Activated naive CD4-positive, alpha-beta T cell treated with anti-CD3 and anti-CD28 coated beads, Interleukin-2, amount 50 U/mL, for 72 hours (primary cell): Measurements from ENCODE around the gene DKK1. TPM values are rescaled to one million over a fixed set of nuclear protein-coding genes. Genes with fewer than 3 reads are reported as not detected.

Source experiments
- ATAC-seq, 2 donors: fragments of 150-1000 bp; cut with Tn5 transposase; 2 replicates each; pipeline ENCODE4 v1.10.0; 2021; ENCODE audit warnings: mild to moderate bottlenecking in 2 of 2, moderate library complexity in 2 of 2
- DNase-seq, 2 donors: peaks; one replicate each; pipeline ENCODE4 v3.0.0; 2021 to 2022; ENCODE audit warnings: low spot score in 2 of 2
- H3K27ac Mint-ChIP-seq, 2 donors: one replicate each; pipeline ENCODE4 v1.8.0; 2022; ENCODE audit warnings: mild to moderate bottlenecking in 2 of 2, mixed read lengths in 2 of 2
- H3K36me3 Mint-ChIP-seq, 2 donors: one replicate each; pipeline ENCODE4 v1.8.0; 2022; ENCODE audit warnings: mixed read lengths in 2 of 2
- H3K9me3 Mint-ChIP-seq, 2 donors: one replicate each; pipeline ENCODE4 v1.8.0; 2022; ENCODE audit warnings: mixed read lengths in 2 of 2
- total RNA-seq, 2 donors: library from RNA; stranded (reverse); gene quantifications; one replicate each; pipeline ENCODE4 v1.2.3, GENCODE V29; 2022

Gene DKK1, protein sequence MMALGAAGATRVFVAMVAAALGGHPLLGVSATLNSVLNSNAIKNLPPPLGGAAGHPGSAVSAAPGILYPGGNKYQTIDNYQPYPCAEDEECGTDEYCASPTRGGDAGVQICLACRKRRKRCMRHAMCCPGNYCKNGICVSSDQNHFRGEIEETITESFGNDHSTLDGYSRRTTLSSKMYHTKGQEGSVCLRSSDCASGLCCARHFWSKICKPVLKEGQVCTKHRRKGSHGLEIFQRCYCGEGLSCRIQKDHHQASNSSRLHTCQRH
- total RNA-seq = not detected

DNA sequence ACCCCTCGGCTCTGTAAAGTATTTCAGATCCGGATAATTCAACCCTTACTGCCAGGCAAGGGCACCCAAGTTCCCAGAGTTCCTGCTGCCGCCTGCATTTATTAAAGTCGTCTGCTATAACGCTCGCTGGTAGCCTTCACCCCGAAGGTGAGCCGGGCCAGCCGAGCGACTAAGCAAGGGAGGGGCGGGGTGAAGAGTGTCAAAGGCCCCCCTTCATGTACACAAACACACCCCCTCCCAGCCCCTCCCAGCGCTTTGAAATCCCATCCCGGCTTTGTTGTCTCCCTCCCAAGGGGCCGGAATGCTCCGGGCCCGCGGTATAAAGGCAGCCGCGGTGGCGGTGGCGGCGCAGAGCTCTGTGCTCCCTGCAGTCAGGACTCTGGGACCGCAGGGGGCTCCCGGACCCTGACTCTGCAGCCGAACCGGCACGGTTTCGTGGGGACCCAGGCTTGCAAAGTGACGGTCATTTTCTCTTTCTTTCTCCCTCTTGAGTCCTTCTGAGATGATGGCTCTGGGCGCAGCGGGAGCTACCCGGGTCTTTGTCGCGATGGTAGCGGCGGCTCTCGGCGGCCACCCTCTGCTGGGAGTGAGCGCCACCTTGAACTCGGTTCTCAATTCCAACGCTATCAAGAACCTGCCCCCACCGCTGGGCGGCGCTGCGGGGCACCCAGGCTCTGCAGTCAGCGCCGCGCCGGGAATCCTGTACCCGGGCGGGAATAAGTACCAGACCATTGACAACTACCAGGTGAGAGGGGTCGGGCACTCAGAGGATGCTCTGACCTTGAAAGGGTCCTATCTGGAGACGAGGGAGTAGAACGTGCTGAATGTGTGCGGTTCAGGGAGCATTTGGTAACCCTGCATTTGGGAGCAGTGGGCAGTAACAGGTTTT lies at the start of gene DKK1:
Gene DKK1, plus strand, starts transcription at position 349 of the 889 bp plus-strand sequence. Its CDS starts 154 bp downstream, at position 503.
- H3K9me3 Mint-ChIP-seq = peaks cover 4 to 5% of the 10 kb centered on the region in 2 donors
- no peak within 1 kb of the TSS for H3K27ac Mint-ChIP-seq
- ATAC-seq (peak in 1 of 2 donors; percentile 66), DNase-seq (peak in 1 of 2 donors; percentile 39)
- H3K36me3 Mint-ChIP-seq = peaks cover 15 to 21% of the 10 kb centered on the region in 2 donors

DNA sequence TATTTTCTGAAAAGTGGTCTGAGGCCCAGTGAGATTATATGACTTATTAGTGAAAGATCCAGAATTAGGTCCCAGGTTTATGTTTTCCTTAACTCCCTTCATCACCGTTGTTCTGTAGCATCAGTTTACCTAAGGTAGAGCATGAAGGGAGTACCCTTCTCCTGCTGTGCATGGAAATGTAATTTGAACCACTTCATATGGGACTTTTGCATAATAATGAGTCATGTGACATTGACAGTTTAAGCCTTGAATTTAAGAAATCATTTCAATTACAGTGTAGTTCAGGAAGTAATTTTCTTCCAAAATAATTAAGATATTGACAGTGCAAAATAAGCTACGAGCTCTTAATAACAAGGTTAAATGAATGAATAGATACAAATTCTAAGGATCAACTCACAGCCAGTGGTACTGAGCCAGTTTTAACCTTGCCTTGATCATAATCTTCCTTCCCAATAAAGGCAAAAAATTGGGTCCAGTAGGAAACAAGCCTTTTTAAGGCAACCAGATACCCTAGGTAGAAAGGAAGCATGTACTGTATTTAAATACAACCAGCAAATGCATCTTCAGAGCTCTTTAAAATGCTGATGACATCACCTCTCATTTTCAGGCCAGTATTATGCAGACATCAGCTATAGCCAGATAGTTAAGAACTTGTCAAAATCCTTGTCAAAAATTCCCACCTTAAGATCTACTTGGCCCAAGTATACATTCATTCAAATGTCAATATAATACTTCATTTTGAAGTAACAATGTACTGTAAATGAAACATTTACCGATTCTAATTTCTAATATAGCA lies 48.8 kb upstream of the DKK1 start:
- Mint-ChIP-seq H3K9me3 (no peaks in the 10 kb centered on the region), H3K27ac (no peak overlapping the region), H3K36me3 (no peaks in the 10 kb centered on the region)
- ATAC-seq = no peak
- DNase-seq = no peak

DNA sequence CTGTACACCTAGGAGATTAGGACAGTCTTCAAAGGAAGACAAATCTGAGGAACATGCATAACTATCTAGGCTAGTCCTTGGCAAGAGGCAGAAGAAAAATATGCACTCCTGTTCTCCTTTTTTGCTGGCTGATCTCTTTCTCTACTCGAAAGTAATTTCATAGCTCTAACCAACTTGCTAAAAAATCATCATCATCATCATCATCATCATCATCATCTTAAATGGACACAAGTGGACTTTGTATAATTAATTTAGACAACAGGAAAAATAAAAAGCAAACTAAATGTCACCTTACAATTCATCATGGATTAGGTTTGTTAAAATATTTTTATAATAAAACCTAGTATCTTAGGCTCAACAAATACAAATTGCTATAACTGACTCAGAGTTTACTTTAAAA lies 47.2 kb upstream of the DKK1 start:
- H3K36me3 Mint-ChIP-seq = no peaks in the 10 kb centered on the region
- no peak overlapping the region for H3K27ac Mint-ChIP-seq
- no peaks in the 10 kb centered on the region for H3K9me3 Mint-ChIP-seq
- ATAC-seq (no peak), DNase-seq (no peak)

DNA sequence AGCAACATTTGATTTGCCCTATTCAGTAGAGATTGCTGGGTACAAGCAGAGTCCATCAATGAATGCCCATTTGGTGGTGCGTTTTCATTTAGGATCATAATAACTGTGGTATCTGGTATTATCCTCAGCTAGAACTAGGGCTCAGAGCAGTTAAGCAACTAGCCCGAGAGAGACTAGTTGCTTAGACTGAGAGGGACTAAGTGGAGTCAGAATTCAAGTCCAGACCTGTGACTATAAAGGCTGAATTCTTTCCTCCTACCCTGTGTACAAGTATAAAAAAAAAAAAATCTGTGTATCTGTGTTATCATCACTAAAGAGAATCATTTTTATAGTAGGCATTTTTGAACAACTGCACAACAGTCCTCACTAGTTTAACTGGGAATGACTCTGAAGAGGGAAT lies 45.3 kb upstream of the DKK1 start:
- Mint-ChIP-seq H3K36me3 (no peaks in the 10 kb centered on the region), H3K27ac (no peak overlapping the region), H3K9me3 (no peaks in the 10 kb centered on the region)
- DNase-seq (no peak), ATAC-seq (no peak)

DNA sequence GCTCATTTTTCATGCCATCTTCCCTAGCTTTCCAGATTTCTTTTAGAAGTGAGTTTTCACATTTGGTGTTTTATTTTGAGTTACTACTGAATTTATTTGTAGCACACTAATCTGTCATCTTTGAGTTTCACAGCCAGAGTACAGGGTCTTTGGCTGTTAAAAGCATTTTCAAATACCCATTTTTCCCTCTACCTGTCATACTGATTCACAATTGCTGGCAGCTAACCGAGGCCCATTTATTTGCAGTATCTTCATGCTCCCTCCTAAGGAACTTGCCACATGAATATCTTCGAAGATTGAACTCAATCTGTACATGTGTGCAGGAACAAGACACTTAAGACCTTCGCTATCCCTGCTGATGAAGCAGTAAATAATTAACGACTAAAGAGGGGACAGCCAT lies 44.8 kb upstream of the DKK1 start:
- ATAC-seq = no peak
- DNase-seq = no peak
- Mint-ChIP-seq H3K9me3 (no peaks in the 10 kb centered on the region), H3K36me3 (no peaks in the 10 kb centered on the region), H3K27ac (no peak overlapping the region)

DNA sequence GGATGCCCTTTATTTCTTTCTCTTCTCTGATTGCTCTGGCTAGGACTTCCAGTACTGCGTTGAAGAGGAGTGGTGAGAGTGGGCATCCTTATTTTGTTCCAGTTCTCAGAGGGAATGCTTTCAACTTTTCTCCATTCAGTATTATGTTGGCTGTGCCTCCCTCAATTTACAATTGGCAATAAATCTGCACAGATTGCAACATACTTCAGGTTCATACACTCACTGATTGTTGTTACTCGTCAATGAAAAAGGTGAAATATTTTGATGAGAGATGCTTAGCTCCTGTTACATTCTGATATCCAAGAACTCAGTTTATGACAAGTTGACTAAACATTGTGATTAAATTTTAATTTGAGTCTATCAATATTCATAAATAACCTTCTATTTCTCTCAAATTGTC lies 37.9 kb upstream of the DKK1 start:
- DNase-seq (no peak), ATAC-seq (no peak)

DNA sequence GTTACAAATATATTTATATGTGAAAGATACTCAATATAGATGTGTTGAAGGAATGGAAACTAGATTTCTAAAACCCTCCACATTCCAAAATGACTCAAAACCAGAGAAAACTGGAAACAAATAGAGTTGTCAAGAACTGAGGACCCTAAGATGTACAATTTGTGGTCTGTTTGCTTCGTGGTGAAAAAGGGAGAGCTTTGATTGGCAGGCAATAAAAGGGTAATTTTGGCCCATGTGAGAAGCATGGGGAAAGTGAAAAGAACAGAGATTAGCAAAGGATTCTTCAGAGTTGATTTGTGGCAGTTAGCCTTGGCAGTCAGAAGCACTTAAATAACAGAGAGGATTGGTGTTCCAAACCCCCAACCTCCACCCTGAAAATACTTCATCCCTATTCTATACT lies 37.1 kb upstream of the DKK1 start:
- DNase-seq = no peak
- Mint-ChIP-seq H3K36me3 (no peaks in the 10 kb centered on the region), H3K9me3 (peaks cover 3 to 4% of the 10 kb centered on the region in 2 donors), H3K27ac (no peak overlapping the region)
- ATAC-seq = no peak

More for the DNA sequence above, 37.9 kb upstream of the DKK1 start:
- no peak overlapping the region for H3K27ac Mint-ChIP-seq
- H3K9me3 Mint-ChIP-seq = peaks cover 3 to 4% of the 10 kb centered on the region in 2 donors
- H3K36me3 Mint-ChIP-seq = no peaks in the 10 kb centered on the region

DNA sequence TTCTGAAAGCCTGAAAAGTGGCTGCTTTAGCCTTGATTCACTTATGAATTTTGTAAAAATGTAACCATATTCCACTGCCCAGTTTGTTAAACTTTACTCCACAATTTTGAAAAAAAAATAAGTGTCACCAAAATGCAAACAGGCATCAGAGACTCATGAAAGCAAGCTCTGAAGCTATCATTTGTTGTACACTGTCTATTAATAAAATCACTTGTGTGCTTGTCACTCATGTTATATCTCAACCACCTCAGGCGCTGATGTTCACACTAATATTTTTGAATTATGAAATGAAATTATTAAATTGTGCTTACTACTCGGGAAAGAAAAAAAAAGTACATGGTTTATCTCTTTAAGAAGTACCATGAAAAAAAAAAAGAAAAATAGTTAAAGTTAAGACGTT lies 34.5 kb upstream of the DKK1 start:
- DNase-seq (no peak), ATAC-seq (no peak)
- no peak overlapping the region for H3K27ac Mint-ChIP-seq
- no peaks in the 10 kb centered on the region for H3K36me3 Mint-ChIP-seq
- H3K9me3 Mint-ChIP-seq = peaks cover 9 to 12% of the 10 kb centered on the region in 2 donors

DNA sequence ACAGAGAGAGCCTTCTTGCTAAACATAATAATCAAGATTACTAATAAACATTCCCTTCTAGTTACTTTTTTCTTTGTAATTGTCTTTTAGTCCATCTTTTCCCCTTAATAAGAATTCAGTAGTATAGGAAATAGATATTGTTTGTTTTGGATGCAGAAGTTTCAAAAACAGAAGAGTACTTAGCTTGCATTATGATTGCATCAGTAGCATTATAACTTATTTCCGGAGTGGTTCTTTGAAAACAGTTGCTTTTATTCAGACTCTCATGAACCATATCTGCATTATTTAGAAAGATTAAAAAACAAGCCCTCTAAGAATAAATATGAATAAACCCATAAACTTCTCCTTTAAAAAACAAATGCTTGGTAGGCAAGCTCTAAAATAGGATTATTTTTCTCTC lies 34.0 kb upstream of the DKK1 start:
- DNase-seq (no peak), ATAC-seq (no peak)
- Mint-ChIP-seq H3K36me3 (no peaks in the 10 kb centered on the region), H3K9me3 (peaks cover 9 to 13% of the 10 kb centered on the region in 2 donors), H3K27ac (no peak overlapping the region)

DNA sequence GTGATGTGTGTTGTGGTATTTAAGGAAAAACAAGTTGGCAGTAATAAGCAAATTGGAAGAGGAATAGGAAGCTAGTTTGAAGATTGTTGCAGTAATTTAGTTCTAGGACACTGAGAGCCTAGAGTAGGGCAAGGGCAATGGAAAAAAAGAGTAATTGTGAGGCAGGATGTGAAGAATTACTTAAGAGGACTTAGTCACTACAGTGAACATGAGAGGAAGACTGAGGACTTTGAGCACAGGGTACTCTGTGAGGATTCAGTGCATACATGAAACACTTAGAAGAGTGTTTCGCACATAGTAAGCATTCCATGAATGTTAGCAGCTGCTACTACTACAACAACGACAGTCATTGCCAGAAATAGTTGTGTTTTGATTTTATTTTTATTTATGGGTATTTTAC lies 30.9 kb upstream of the DKK1 start:
- no peak for ATAC-seq
- Mint-ChIP-seq H3K36me3 (no peaks in the 10 kb centered on the region), H3K27ac (no peak overlapping the region), H3K9me3 (peaks cover 5 to 9% of the 10 kb centered on the region in 2 donors)
- DNase-seq = no peak

DNA sequence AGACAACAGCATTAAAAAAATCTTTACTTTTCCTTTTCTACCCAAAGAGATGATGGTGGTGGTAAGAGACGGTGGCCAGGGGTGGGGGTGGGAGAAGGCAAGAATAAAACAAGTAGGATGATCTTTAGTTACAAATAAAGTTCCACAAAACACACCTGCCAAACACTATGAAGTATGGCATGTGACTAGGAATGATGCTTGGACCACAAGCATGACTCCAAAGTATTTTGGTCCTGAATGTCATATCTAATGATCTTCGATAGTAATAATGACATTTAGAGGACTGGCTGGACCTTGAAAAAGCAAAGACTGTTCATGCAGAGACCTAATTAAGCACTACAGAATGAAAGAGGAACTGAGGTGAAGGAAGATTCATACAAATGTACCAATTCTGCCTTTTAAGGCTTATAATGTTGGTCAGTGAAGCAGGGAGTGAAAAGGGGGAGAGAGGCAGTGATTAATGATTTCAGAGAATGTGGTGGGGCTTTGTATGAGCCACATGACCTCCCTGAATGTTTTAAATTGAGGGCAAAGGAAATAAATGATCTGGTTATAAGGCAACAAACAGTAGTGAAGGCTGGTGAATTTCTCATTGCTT lies 29.6 kb upstream of the DKK1 start:
- Mint-ChIP-seq H3K27ac (no peak overlapping the region), H3K36me3 (no peaks in the 10 kb centered on the region), H3K9me3 (peaks cover 5 to 9% of the 10 kb centered on the region in 2 donors)
- ATAC-seq = no peak
- no peak for DNase-seq

DNA sequence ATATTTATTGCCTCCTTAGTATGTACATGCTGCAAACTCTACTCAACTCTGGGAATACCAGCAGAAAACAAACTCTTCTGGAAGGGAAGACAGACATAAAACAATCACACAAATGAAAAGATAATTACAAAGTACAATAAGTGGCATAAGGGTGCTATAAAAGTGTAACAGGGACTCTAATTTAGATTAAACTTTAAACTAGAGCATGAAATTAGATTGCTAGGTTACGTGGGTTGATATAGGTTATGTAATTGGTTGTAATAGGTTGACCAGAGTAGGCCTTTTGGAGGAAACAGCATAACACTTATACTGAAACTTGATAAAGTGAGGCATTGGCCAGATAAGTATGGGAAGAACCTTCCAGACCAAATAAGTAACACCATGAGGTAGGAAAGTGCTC lies 26.2 kb upstream of the DKK1 start:
- no peak for ATAC-seq
- no peaks in the 10 kb centered on the region for H3K36me3 Mint-ChIP-seq
- H3K27ac Mint-ChIP-seq = no peak overlapping the region
- DNase-seq = no peak
- H3K9me3 Mint-ChIP-seq = peaks cover 3 to 6% of the 10 kb centered on the region in 2 donors

DNA sequence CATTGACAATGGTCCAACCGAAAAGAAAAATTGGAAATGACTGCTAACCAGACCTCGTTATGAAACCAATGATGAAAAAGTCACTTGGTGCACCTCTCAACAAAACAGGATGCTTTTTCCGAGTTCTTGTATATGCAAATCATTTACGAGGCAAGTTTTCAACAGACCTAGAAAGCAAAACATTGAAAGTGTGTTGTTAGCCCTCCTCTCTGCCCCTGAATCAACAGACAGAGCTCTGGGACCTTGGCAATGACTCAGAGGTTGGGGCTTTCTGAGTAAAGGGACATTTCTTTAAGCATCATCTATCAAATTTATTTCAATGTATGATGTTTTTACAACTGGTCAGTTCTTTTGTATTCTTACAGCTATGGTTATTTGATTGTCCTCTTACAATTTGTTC lies 16.3 kb upstream of the DKK1 start:
- ATAC-seq (no peak), DNase-seq (no peak)
- Mint-ChIP-seq H3K27ac (no peak overlapping the region), H3K36me3 (no peaks in the 10 kb centered on the region), H3K9me3 (peaks cover 0 to 10% of the 10 kb centered on the region in 2 donors)

DNA sequence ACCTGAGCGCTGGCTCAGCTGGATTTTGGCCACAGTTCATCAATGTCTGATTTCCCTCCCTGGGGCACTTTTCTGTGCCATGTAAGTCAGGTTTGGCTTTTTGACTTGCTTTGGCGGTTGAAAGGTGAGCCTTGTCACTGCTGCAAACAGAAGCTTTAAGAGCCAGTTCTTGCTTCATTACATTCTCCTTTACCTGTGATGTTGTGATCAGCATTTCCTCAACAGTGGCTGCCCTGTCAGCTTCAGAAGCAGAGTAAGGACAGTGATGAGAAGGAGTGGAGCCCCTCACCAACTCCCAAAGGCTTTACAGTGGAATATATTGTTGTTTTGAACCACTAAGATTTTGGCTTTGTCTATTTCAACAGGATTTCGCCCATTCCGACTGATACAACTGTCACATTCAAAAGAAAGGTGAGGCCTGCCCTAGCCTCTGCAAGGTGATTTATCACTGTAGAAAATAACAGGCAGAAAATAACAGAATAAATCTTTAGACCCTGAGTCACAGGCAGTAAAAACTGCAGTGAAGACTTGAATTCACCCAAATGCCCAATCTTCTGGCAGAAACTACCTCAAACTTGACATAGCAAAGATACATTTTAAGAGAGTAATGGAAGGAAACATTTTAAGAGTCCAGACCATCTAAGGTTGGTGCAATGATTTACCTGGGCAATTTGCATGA lies 13.3 kb upstream of the DKK1 start:
- DNase-seq = no peak
- no peak for ATAC-seq
- Mint-ChIP-seq H3K9me3 (peaks cover 0 to 10% of the 10 kb centered on the region in 2 donors), H3K27ac (no peak overlapping the region), H3K36me3 (no peaks in the 10 kb centered on the region)

DNA sequence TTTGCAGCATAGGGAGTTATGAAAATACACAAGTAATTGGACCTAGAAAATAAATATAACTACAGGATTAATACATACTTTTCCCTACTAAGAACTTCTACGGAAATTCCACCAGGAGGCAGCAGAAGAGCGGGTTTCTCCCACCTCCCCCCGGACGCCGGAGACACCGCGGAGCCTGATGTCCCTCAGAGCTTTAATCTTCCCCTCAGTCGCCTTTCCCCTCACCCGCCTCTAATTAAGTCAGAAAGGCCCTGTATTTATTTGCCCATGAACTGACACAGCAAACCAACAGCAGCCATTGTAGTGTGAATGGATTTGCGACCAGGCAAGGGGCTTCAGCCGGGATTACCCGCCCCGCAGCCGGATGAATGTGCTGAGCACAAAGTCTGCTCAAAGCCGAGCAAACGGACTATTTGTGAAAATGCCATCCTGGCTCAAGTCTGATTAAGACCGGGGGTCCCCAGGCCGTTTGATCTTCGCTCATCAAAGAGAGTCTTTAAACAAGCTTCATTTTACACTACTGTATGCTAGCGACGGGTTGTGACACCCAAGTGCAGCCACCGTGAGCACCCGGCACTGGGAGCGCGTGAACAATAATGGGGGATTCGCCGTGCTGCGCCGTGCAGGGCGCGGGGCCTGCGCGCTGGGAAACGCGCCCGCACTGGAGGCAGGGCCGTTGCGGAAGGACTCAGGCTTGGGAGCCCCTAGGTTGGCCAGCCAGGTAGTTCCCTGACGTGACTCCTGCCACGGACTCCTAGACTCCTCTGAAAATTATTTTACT lies 5.6 kb upstream of the DKK1 start:
- Mint-ChIP-seq H3K9me3 (peaks cover 0 to 4% of the 10 kb centered on the region in 2 donors), H3K27ac (no peak overlapping the region), H3K36me3 (peaks cover 7 to 10% of the 10 kb centered on the region in 2 donors)
- ATAC-seq (peak in 1 of 2 donors; percentile 50), DNase-seq (peak in 1 of 2 donors; percentile 6)

DNA sequence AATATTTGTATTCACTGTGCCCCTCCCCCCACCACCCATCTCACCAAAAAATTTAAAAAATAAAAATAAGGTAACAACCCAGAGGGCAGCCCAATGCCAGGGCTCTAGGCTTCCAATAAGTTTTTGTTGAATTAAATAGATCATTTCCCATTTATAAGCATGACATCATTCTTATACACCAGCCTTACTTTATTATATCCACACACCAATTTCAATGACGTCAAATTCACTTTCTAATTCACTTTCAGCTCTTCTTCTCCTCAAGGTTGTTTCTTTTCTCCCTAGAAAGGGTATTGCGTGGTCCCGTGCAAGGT lies 1.2 kb upstream of the DKK1 start:
- ATAC-seq = no peak
- no peak for DNase-seq
- peaks cover 4 to 5% of the 10 kb centered on the region in 2 donors for H3K9me3 Mint-ChIP-seq
- no peak overlapping the region for H3K27ac Mint-ChIP-seq
- peaks cover 15 to 21% of the 10 kb centered on the region in 2 donors for H3K36me3 Mint-ChIP-seq
